Hepatocyte (in vitro differentiated cells): Measurements from ENCODE around the gene TMEM156. TPM values are rescaled to one million over a fixed set of nuclear protein-coding genes. Genes with fewer than 3 reads are reported as not detected.

ENCODE experiments used
- DNase-seq: peaks from one replicate; pipeline ENCODE4 v3.0.0-alpha.2; 2016; ENCODE audit warnings: low spot score
- H2AFZ ChIP-seq: fragments of 200-600 bp; sonication (generic); 2 replicates; pipeline ENCODE4 v1.6.0; 2016; ENCODE audit warnings: antibody characterized with exemption, mild to moderate bottlenecking
- H3K27ac ChIP-seq: fragments of 200-600 bp; sonication (generic); 2 replicates; pipeline ENCODE4 v1.5.1; 2016; ENCODE audit warnings: mild to moderate bottlenecking
- H3K27me3 ChIP-seq: fragments of 200-600 bp; sonication (generic); 2 replicates; pipeline ENCODE4 v1.6.1; 2016
- H3K36me3 ChIP-seq: fragments of 200-600 bp; sonication (generic); replicated peaks from 2 replicates; pipeline ENCODE4 v1.5.1; 2016; ENCODE audit warnings: low read depth; ENCODE audit not compliant: insufficient read depth
- H3K4me1 ChIP-seq: fragments of 200-600 bp; sonication (generic); 2 replicates; pipeline ENCODE4 v1.5.1; 2016; ENCODE audit warnings: mild to moderate bottlenecking, moderate library complexity; ENCODE audit not compliant: insufficient read depth
- H3K4me2 ChIP-seq: fragments of 200-600 bp; sonication (generic); 2 replicates; pipeline ENCODE4 v1.6.0; 2016
- H3K4me3 ChIP-seq: fragments of 200-600 bp; sonication (generic); 2 replicates; pipeline ENCODE4 v1.5.1; 2016; ENCODE audit warnings: mild to moderate bottlenecking
- H3K79me2 ChIP-seq: fragments of 200-600 bp; sonication (generic); 2 replicates; pipeline ENCODE4 v1.6.0; 2017; ENCODE audit warnings: mild to moderate bottlenecking
- H3K9me2 ChIP-seq: fragments of 200-600 bp; sonication (generic); replicated peaks from 2 replicates; pipeline ENCODE4 v1.6.0; 2017; ENCODE audit warnings: mild to moderate bottlenecking; ENCODE audit not compliant: insufficient read depth
- H3K9me3 ChIP-seq: fragments of 200-600 bp; sonication (generic); 2 replicates; pipeline ENCODE4 v1.5.1; 2016; ENCODE audit warnings: low read depth, mild to moderate bottlenecking
- H4K20me1 ChIP-seq: fragments of 200-600 bp; sonication (generic); 2 replicates; pipeline ENCODE4 v1.6.0; 2016; ENCODE audit warnings: mild to moderate bottlenecking; ENCODE audit not compliant: insufficient read depth, poor library complexity, severe bottlenecking
- EZH2 ChIP-seq: fragments of 200-600 bp; sonication (generic); IDR thresholded peaks from 2 replicates; pipeline ENCODE4 v1.6.1; 2016; ENCODE audit warnings: antibody characterized with exemption, mild to moderate bottlenecking, borderline replicate concordance
- EZH2phosphoT487 ChIP-seq: fragments of 200-600 bp; sonication (generic); IDR thresholded peaks from one replicate; pipeline ENCODE4 v1.6.1; 2018; ENCODE audit warnings: antibody characterized with exemption, mild to moderate bottlenecking, low read depth, moderate library complexity; ENCODE audit not compliant: unreplicated experiment, severe bottlenecking
- whole genome bisulfite sequencing: methylation state at CpG from one replicate; pipeline ENCODE4 v1.1.6; 2016; ENCODE audit warnings: low lambda C conversion rate; ENCODE audit errors: missing lambda C conversion rate; 5-methylcytosine and 5-hydroxymethylcytosine counted together
- polyA plus RNA-seq: library from polyadenylated mRNA; unstranded; fragments of >200 nt; fragmentation: Nextera tagmentation; extraction: Ambion mirVana; gene quantifications from 2 replicates; pipeline ENCODE4 v1.2.1, GENCODE V29; 2016
- total RNA-seq: library from RNA; depleted of rRNA; stranded (reverse); fragments of >200 nt; gene quantifications from 2 replicates; pipeline ENCODE4 v1.2.3, GENCODE V29; 2014
- TF ChIP-seq, protein P1 (sequence below): fragments of 200-600 bp; sonication (generic); IDR thresholded peaks from 2 replicates; pipeline ENCODE4 v1.5.1; 2016; ENCODE audit warnings: antibody characterized with exemption, mild to moderate bottlenecking; ENCODE audit not compliant: poor library complexity

Gene TMEM156
- total and polyA plus RNA-seq, 2 experiments from 2014 or later = 1.3 TPM; not detected in 1

- WGBS = 82% methylated on average over 3 of the region's 3 CpGs
- Histone ChIP-seq H3K27ac (no peak overlapping the region), H3K27me3 (no peaks in the 10 kb centered on the region), H3K9me3 (no peaks in the 10 kb centered on the region), H4K20me1 (no peaks in the 10 kb centered on the region), H2AFZ (no peak overlapping the region), H3K4me1 (no peaks in the 10 kb centered on the region), H3K4me2 (no peak overlapping the region), H3K9me2 (no peaks in the 10 kb centered on the region), H3K36me3 (no peaks in the 10 kb centered on the region), H3K4me3 (no peak overlapping the region), H3K79me2 (no peaks in the 10 kb centered on the region)
- TF ChIP-seq, protein P1, sequence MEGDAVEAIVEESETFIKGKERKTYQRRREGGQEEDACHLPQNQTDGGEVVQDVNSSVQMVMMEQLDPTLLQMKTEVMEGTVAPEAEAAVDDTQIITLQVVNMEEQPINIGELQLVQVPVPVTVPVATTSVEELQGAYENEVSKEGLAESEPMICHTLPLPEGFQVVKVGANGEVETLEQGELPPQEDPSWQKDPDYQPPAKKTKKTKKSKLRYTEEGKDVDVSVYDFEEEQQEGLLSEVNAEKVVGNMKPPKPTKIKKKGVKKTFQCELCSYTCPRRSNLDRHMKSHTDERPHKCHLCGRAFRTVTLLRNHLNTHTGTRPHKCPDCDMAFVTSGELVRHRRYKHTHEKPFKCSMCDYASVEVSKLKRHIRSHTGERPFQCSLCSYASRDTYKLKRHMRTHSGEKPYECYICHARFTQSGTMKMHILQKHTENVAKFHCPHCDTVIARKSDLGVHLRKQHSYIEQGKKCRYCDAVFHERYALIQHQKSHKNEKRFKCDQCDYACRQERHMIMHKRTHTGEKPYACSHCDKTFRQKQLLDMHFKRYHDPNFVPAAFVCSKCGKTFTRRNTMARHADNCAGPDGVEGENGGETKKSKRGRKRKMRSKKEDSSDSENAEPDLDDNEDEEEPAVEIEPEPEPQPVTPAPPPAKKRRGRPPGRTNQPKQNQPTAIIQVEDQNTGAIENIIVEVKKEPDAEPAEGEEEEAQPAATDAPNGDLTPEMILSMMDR = no peak
- TF ChIP-seq EZH2 (no peak), EZH2phosphoT487 (no peak)
- no peak for DNase-seq
Measured at GRCh38 chr4:38979511-38980230, 52.5 kb downstream of the TMEM156 start.

DNA sequence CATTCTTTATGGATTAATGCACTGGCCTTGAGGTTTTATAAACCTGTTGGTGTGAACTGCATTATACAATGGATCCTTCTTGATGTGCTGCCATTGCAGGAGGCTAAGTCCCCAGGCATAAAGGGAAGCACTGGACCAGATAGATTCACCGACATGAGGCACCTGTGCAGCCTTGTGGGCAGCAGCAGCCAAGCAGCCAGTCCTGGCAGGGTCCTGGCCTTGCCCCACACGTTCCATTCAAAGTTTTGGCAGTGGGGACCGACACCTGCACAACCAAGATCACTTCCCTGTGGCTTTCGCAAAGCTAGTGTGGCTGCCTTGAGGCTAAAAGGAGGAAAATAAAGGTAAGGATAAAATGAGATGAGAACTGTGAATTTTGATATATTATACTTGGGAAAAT is 53.1 kb downstream of the TMEM156 start:
- no peaks in the 10 kb centered on the region for H3K36me3 ChIP-seq
- H3K27ac ChIP-seq = no peak overlapping the region
- H3K79me2 ChIP-seq = no peaks in the 10 kb centered on the region
- no peak overlapping the region for H3K4me3 ChIP-seq
- no peak for DNase-seq
- H3K27me3 ChIP-seq = no peaks in the 10 kb centered on the region
- no peak overlapping the region for H3K4me2 ChIP-seq
- no peaks in the 10 kb centered on the region for H4K20me1 ChIP-seq
- no peaks in the 10 kb centered on the region for H3K4me1 ChIP-seq
- WGBS = 94% methylated on average over 4 of the region's 4 CpGs
- TF ChIP-seq EZH2 = no peak
- no peak for TF ChIP-seq EZH2phosphoT487
- TF ChIP-seq, protein P1 = no peak
- no peaks in the 10 kb centered on the region for H3K9me2 ChIP-seq
- H3K9me3 ChIP-seq = no peaks in the 10 kb centered on the region
- H2AFZ ChIP-seq = no peak overlapping the region

DNA sequence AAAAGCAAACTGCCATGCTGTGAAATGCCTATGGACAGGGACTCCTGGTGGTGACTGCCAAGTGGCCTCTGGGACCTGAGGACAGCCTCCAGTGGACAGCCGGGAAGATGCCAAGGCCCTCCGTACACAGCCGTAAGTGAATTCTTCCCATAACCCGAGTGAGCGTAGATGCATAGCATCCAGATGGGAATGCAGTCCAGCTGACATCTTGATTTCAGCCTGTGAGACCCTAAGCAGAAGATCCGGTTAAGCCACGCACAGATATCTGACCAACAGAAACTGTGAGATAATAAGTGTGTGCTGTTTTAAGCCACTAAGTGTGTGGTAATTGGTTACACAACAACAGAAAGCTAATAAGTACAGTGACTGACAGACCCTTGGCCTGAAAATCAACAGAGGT is 55.9 kb downstream of the TMEM156 start:
- Histone ChIP-seq H3K27ac (no peak overlapping the region), H3K36me3 (no peaks in the 10 kb centered on the region), H3K79me2 (no peaks in the 10 kb centered on the region), H4K20me1 (no peaks in the 10 kb centered on the region), H3K9me2 (no peaks in the 10 kb centered on the region), H3K4me2 (no peak overlapping the region), H3K9me3 (no peaks in the 10 kb centered on the region), H2AFZ (no peak overlapping the region), H3K4me1 (no peaks in the 10 kb centered on the region), H3K27me3 (no peaks in the 10 kb centered on the region), H3K4me3 (no peak overlapping the region)
- no peak for TF ChIP-seq EZH2
- TF ChIP-seq EZH2phosphoT487 = no peak
- TF ChIP-seq, protein P1 = no peak
- WGBS = 77% methylated on average over 7 of the region's 7 CpGs
- DNase-seq = no peak

DNA sequence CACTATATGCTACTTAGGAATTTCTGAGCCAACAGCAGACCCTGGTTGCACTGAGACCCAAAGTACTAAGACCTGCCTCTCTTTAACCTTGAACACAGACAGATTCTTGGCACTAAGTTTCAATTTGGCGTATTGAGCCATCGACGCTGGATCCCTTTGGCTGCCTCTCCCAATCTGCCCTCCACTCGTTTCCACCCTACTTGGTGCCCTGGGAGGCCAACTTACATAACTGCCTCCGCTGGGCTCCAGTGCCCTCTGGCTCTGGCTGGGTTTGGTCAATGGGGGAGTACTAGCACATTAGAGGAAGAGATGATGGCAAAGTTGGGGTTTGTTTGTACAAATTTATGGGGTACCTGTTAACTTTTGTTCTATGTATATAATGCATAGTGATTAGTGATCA is 63.5 kb downstream of the TMEM156 start:
- Histone ChIP-seq H3K27ac (no peak overlapping the region), H4K20me1 (no peaks in the 10 kb centered on the region), H3K4me3 (no peak overlapping the region), H3K9me2 (no peaks in the 10 kb centered on the region), H3K79me2 (no peaks in the 10 kb centered on the region), H2AFZ (no peak overlapping the region), H3K4me1 (no peaks in the 10 kb centered on the region), H3K4me2 (no peak overlapping the region), H3K36me3 (no peaks in the 10 kb centered on the region), H3K9me3 (no peaks in the 10 kb centered on the region), H3K27me3 (no peaks in the 10 kb centered on the region)
- 91% methylated on average over 5 of the region's 5 CpGs for WGBS
- TF ChIP-seq, protein P1 = no peak
- TF ChIP-seq EZH2phosphoT487 = no peak
- DNase-seq = no peak
